Medulla oblongata (tissue), 1 donor: ENCODE data around the gene F2.
A peak's percentile ranks its signal among the peaks of the same experiment; 100 is the strongest.
"Not testable (repeated sequence)": the region's sequence is repeated elsewhere in the genome, so short reads cannot be mapped to it uniquely, and the experiment has no call there.

Source experiments
- DNase-seq: peaks from one replicate; pipeline ENCODE4 v3.0.0-alpha.2; 2015; ENCODE audit errors: extremely low spot score

F2 gene

GRCh38 chr11:46719048-46719542, at the start of gene F2:
Gene F2, plus strand, starts transcription at chr11:46719213. Its CDS starts 23 bp downstream, at chr11:46719236.
- DNase-seq: no peak

- DNase-seq: peak; percentile 35
Observed at GRCh38 chr11:46669711-46670139, 49.3 kb upstream of the F2 start.

GRCh38 chr11:46670521-46670920, 48.5 kb upstream of the F2 start:
- DNase-seq: not testable (repeated sequence)

- no peak for DNase-seq
Observed at GRCh38 chr11:46671958-46672315, 47.1 kb upstream of the F2 start.

GRCh38 chr11:46672381-46672839, 46.6 kb upstream of the F2 start:
- no peak for DNase-seq

GRCh38 chr11:46673713-46674462, 45.1 kb upstream of the F2 start:
- no peak for DNase-seq

GRCh38 chr11:46674463-46675287, 44.3 kb upstream of the F2 start:
- no peak for DNase-seq

- peak; percentile 75 for DNase-seq
Observed at GRCh38 chr11:46675288-46675851, 43.6 kb upstream of the F2 start.

- no peak for DNase-seq
Observed at GRCh38 chr11:46675949-46676348, 43.1 kb upstream of the F2 start.

GRCh38 chr11:46676436-46677158, 42.4 kb upstream of the F2 start:
- DNase-seq: no peak

- no peak for DNase-seq
Observed at GRCh38 chr11:46677169-46677568, 41.8 kb upstream of the F2 start.

- no peak for DNase-seq
Observed at GRCh38 chr11:46677991-46678740, 40.8 kb upstream of the F2 start.

GRCh38 chr11:46678741-46679130, 40.3 kb upstream of the F2 start:
- no peak for DNase-seq

GRCh38 chr11:46679241-46680163, 39.5 kb upstream of the F2 start:
- no peak for DNase-seq

- DNase-seq: no peak
Observed at GRCh38 chr11:46680164-46680760, 38.8 kb upstream of the F2 start.

- no peak for DNase-seq
Observed at GRCh38 chr11:46680815-46681214, 38.2 kb upstream of the F2 start.

- no peak for DNase-seq
Observed at GRCh38 chr11:46681814-46682213, 37.2 kb upstream of the F2 start.

- DNase-seq: no peak
Observed at GRCh38 chr11:46682773-46683752, 36.0 kb upstream of the F2 start.
